H9 (cell line): ENCODE results near the gene FLT3. TPM values are rescaled to one million over a fixed set of nuclear protein-coding genes. Genes with fewer than 3 reads are reported as not detected.
A peak's percentile ranks its signal among the peaks of the same experiment; 100 is the strongest.

Experiments used
- DNase-seq: peaks from one replicate; pipeline ENCODE4 v3.0.0-alpha.2; 2017
- H2AFZ ChIP-seq: one replicate; pipeline ENCODE4 v1.6.1; 2013; ENCODE audit warnings: mild to moderate bottlenecking, low read length, control low read depth, moderate library complexity
- H2AK5ac ChIP-seq: 2 replicates; pipeline ENCODE4 v1.6.1; 2013; ENCODE audit warnings: low read length, control low read depth, mixed read lengths; ENCODE audit not compliant: insufficient read length
- H2BK120ac ChIP-seq: one replicate; pipeline ENCODE4 v1.6.1; 2013; ENCODE audit warnings: low read depth, mild to moderate bottlenecking, low read length, control low read depth, inconsistent platforms; ENCODE audit not compliant: poor library complexity, severe bottlenecking
- H2BK12ac ChIP-seq: 2 replicates; pipeline ENCODE4 v1.6.1; 2013; ENCODE audit warnings: low read length, control low read depth, mixed read lengths, low read depth; ENCODE audit not compliant: insufficient read length
- H2BK15ac ChIP-seq: 2 replicates; pipeline ENCODE4 v1.6.1; 2013; ENCODE audit warnings: low read depth, low read length, control low read depth
- H2BK20ac ChIP-seq: one replicate; pipeline ENCODE4 v1.6.1; 2013; ENCODE audit warnings: low read depth, mild to moderate bottlenecking, low read length, control low read depth, inconsistent platforms; ENCODE audit not compliant: poor library complexity, severe bottlenecking
- H2BK5ac ChIP-seq: 2 replicates; pipeline ENCODE4 v1.6.1; 2013; ENCODE audit warnings: low read length, control low read depth, mixed read lengths; ENCODE audit not compliant: insufficient read length
- H3K14ac ChIP-seq: 2 replicates; pipeline ENCODE4 v1.6.1; 2013; ENCODE audit warnings: low read length, control low read depth; ENCODE audit not compliant: insufficient read depth
- H3K18ac ChIP-seq: 2 replicates; pipeline ENCODE4 v1.6.1; 2013; ENCODE audit warnings: low read depth, mild to moderate bottlenecking, mixed read lengths, low read length, control low read depth; ENCODE audit not compliant: insufficient read length
- H3K23ac ChIP-seq: 2 replicates; pipeline ENCODE4 v1.6.1; 2013; ENCODE audit warnings: low read length, control low read depth, mixed read lengths, low read depth; ENCODE audit not compliant: insufficient read length
- H3K23me2 ChIP-seq: 2 replicates; pipeline ENCODE4 v1.6.1; 2013; ENCODE audit warnings: low read depth, mild to moderate bottlenecking, mixed read lengths, low read length, control low read depth; ENCODE audit not compliant: insufficient read length, poor library complexity, severe bottlenecking
- H3K27ac ChIP-seq: 2 replicates; pipeline ENCODE4 v1.5.1; 2013; ENCODE audit warnings: low read length, control low read depth, mixed read lengths, low read depth; ENCODE audit not compliant: insufficient read length
- H3K27me3 ChIP-seq: 2 replicates; pipeline ENCODE4 v1.6.1; 2013; ENCODE audit warnings: low read length, control low read depth, inconsistent platforms; ENCODE audit not compliant: insufficient read depth
- H3K4ac ChIP-seq: 2 replicates; pipeline ENCODE4 v1.6.1; 2013; ENCODE audit warnings: low read depth, mild to moderate bottlenecking, control low read depth, inconsistent platforms, low read length, moderate library complexity
- H3K4me1 ChIP-seq: 2 replicates; pipeline ENCODE4 v1.6.1; 2013; ENCODE audit warnings: low read length, control low read depth, inconsistent platforms; ENCODE audit not compliant: insufficient read depth
- H3K4me2 ChIP-seq: 2 replicates; pipeline ENCODE4 v1.6.1; 2013; ENCODE audit warnings: low read length, control low read depth, mixed read lengths; ENCODE audit not compliant: insufficient read length, insufficient read depth
- H3K56ac ChIP-seq: 2 replicates; pipeline ENCODE4 v1.6.1; 2013; ENCODE audit warnings: low read depth, mild to moderate bottlenecking, mixed read lengths, low read length, control low read depth; ENCODE audit not compliant: insufficient read length
- H3K79me1 ChIP-seq: 2 replicates; pipeline ENCODE4 v1.6.1; 2013; ENCODE audit warnings: low read depth, mild to moderate bottlenecking, moderate library complexity, low read length, control low read depth, inconsistent platforms; ENCODE audit not compliant: insufficient read depth, poor library complexity, severe bottlenecking
- H3K79me2 ChIP-seq: 2 replicates; pipeline ENCODE4 v1.6.1; 2013; ENCODE audit warnings: low read length, control low read depth, inconsistent platforms; ENCODE audit not compliant: insufficient read depth
- H3K9ac ChIP-seq: 2 replicates; pipeline ENCODE4 v1.6.1; 2013; ENCODE audit warnings: low read length, control low read depth, mixed read lengths; ENCODE audit not compliant: insufficient read length; ENCODE audit errors: extremely low read depth
- H3K9me3 ChIP-seq: one replicate; pipeline ENCODE4 v1.6.1; 2013; ENCODE audit warnings: low read depth, low read length, inconsistent platforms; ENCODE audit not compliant: control insufficient read depth
- H3T11ph ChIP-seq: one replicate; pipeline ENCODE4 v1.6.1; 2013; ENCODE audit warnings: mild to moderate bottlenecking, low read length, control low read depth, inconsistent platforms
- H4K20me1 ChIP-seq: one replicate; pipeline ENCODE4 v1.6.1; 2013; ENCODE audit not compliant: control insufficient read depth, insufficient read length, insufficient read depth
- H4K5ac ChIP-seq: 2 replicates; pipeline ENCODE4 v1.6.1; 2013; ENCODE audit warnings: low read depth, mild to moderate bottlenecking, mixed read lengths, low read length, control low read depth; ENCODE audit not compliant: insufficient read length
- H4K8ac ChIP-seq: replicated peaks from 2 replicates; pipeline ENCODE4 v1.6.1; 2013; ENCODE audit warnings: low read length, control low read depth, mixed read lengths, low read depth; ENCODE audit not compliant: insufficient read length
- H4K91ac ChIP-seq: 2 replicates; pipeline ENCODE4 v1.6.1; 2013; ENCODE audit warnings: low read depth, mild to moderate bottlenecking, moderate library complexity, mixed read lengths, low read length, control low read depth; ENCODE audit not compliant: insufficient read length
- H3K27ac Mint-ChIP-seq, 3 experiments: 2 replicates in 2 of 3; 3 replicates in 1 of 3; pipeline ENCODE4 v1.8.0; 2020 to 2021; ENCODE audit warnings: mixed read lengths in 3 of 3, mild to moderate bottlenecking in 1 of 3, moderate library complexity in 1 of 3
- H3K27me3 Mint-ChIP-seq: 2 replicates; pipeline ENCODE4 v1.8.0; 2021; ENCODE audit warnings: low read depth, mild to moderate bottlenecking, moderate library complexity, mixed read lengths
- H3K36me3 Mint-ChIP-seq, 3 experiments: 2 replicates in 2 of 3; 3 replicates in 1 of 3; pipeline ENCODE4 v1.8.0; 2020 to 2021; ENCODE audit warnings: low read depth in 3 of 3, mixed read lengths in 3 of 3; ENCODE audit not compliant: insufficient read depth in 1 of 3
- H3K4me1 Mint-ChIP-seq, 2 experiments: 2 replicates each; pipeline ENCODE4 v1.8.0; 2020; ENCODE audit warnings: mixed read lengths in 2 of 2
- H3K4me3 Mint-ChIP-seq, 2 experiments: 2 replicates in 1 of 2; 3 replicates in 1 of 2; pipeline ENCODE4 v1.8.0; 2020 to 2021; ENCODE audit warnings: mild to moderate bottlenecking in 2 of 2, mixed read lengths in 2 of 2, moderate library complexity in 1 of 2
- H3K9me3 Mint-ChIP-seq, 2 experiments: 2 replicates in 1 of 2; 3 replicates in 1 of 2; pipeline ENCODE4 v1.8.0; 2020; ENCODE audit warnings: mild to moderate bottlenecking in 2 of 2, mixed read lengths in 2 of 2, moderate library complexity in 1 of 2
- CTCF ChIP-seq: fragments of 200-600 bp; sonication (generic); conservative IDR thresholded peaks from 3 replicates; pipeline ENCODE4 v1.8.0; 2021; ENCODE audit warnings: antibody characterized with exemption, mild to moderate bottlenecking
- WGBS: extraction: QIAGEN DNeasy Blood & Tissue Kit; methylation state at CpG from one replicate; pipeline ENCODE4 v1.1.7; 2013; ENCODE audit warnings: missing lambda C conversion rate, low lambda C conversion rate, mixed read lengths; ENCODE audit not compliant: insufficient read length; ENCODE audit errors: extremely low coverage; 5-methylcytosine and 5-hydroxymethylcytosine counted together
- total RNA-seq: library from RNA; stranded (reverse); gene quantifications from 2 replicates; pipeline ENCODE4 v1.2.1, GENCODE V29; 2021

The FLT3 gene
- total RNA-seq, 1 experiment from 2014 or later: 0.44 TPM

GRCh38 chr13:28022848-28023518, 77.4 kb downstream of the FLT3 start:
- Histone ChIP-seq H2BK120ac (no peak overlapping the region), H2BK5ac (peak overlapping the region; percentile 48), H3K18ac (peak overlapping the region; percentile 85), H2BK20ac (no peak overlapping the region), H3T11ph (no peak overlapping the region), H2BK15ac (no peak overlapping the region), H3K4me2 (no peak overlapping the region), H4K8ac (no peak overlapping the region), H3K27me3 (no peaks in the 10 kb centered on the region), H2AFZ (peak overlapping the region; percentile 53), H3K4ac (no peak overlapping the region), H3K14ac (peak overlapping the region; percentile 46), H3K79me1 (no peaks in the 10 kb centered on the region), H3K23me2 (no peaks in the 10 kb centered on the region), H3K56ac (no peak overlapping the region), H3K79me2 (no peaks in the 10 kb centered on the region), H3K4me1 (peaks cover 7% of the 10 kb centered on the region; the same call in 1 of the 2 replicates), H3K9ac (no peak overlapping the region), H4K91ac (no peak overlapping the region), H2AK5ac (no peak overlapping the region), H4K20me1 (no peaks in the 10 kb centered on the region), H3K9me3 (no peaks in the 10 kb centered on the region), H3K23ac (no peak overlapping the region), H4K5ac (peak overlapping the region; percentile 31), H3K27ac (peak overlapping the region; percentile 71), H2BK12ac (peak overlapping the region; percentile 53)
- no CpG with 5 or more reads among the region's 9 CpGs for WGBS
- DNase-seq: peak; percentile 39
- peaks cover 23 to 33% of the 10 kb centered on the region in 2 experiments for H3K4me1 Mint-ChIP-seq
- H3K9me3 Mint-ChIP-seq: peaks cover 0 to 3% of the 10 kb centered on the region in 2 experiments; a peak in 2 of 5 replicates
- H3K27ac Mint-ChIP-seq: peak overlapping the region; percentile 85 to 96 (median 95)
- H3K27me3 Mint-ChIP-seq: no peaks in the 10 kb centered on the region; the same call in 1 of the 2 replicates
- no peak overlapping the region for H3K4me3 Mint-ChIP-seq
- peaks cover 0 to 5% (median 0%) of the 10 kb centered on the region in 3 experiments; a peak in 2 of 7 replicates for H3K36me3 Mint-ChIP-seq
- no peak for TF ChIP-seq CTCF
